GM23338 (cell line): Measurements from ENCODE around the gene REELD1. TPM values are rescaled to one million over a fixed set of nuclear protein-coding genes. Genes with fewer than 3 reads are reported as not detected.

Source experiments
- ATAC-seq: fragments of 200-7000 bp; cut with Tn5 transposase; 3 replicates; pipeline ENCODE4 v1.9.1; 2020
- DNase-seq: peaks from one replicate; pipeline ENCODE4 v3.0.0-alpha.2; 2015; ENCODE audit warnings: low spot score
- H2AFZ ChIP-seq: fragments of 200-600 bp; sonication (generic); 2 replicates; pipeline ENCODE4 v1.8.0; 2016; ENCODE audit warnings: antibody characterized with exemption, mild to moderate bottlenecking, moderate library complexity
- H3F3A ChIP-seq: fragments of 200-600 bp; sonication (generic); replicated peaks from 2 replicates; pipeline ENCODE4 v1.8.0; 2017; ENCODE audit warnings: antibody characterized with exemption, mixed run types, low read depth
- H3K27ac ChIP-seq: fragments of 200-600 bp; sonication (generic); 2 replicates; pipeline ENCODE4 v1.6.1; 2016; ENCODE audit warnings: low read depth
- H3K27me3 ChIP-seq: fragments of 200-600 bp; sonication (generic); 2 replicates; pipeline ENCODE4 v1.8.0; 2016; ENCODE audit warnings: mild to moderate bottlenecking, mixed run types, moderate library complexity; ENCODE audit not compliant: insufficient read depth
- H3K36me3 ChIP-seq: fragments of 200-600 bp; sonication (generic); 2 replicates; pipeline ENCODE4 v1.8.0; 2016; ENCODE audit warnings: mild to moderate bottlenecking; ENCODE audit not compliant: insufficient read depth
- H3K4me1 ChIP-seq: fragments of 200-600 bp; sonication (generic); 2 replicates; pipeline ENCODE4 v1.8.0; 2016; ENCODE audit warnings: mild to moderate bottlenecking, moderate library complexity; ENCODE audit not compliant: insufficient read depth
- H3K4me2 ChIP-seq: fragments of 200-600 bp; sonication (generic); 2 replicates; pipeline ENCODE4 v1.7.1; 2017; ENCODE audit warnings: mixed run types
- H3K4me3 ChIP-seq: fragments of 200-600 bp; sonication (generic); 2 replicates; pipeline ENCODE4 v1.6.1; 2016; ENCODE audit warnings: mixed run types
- H3K79me2 ChIP-seq: fragments of 200-600 bp; sonication (generic); replicated peaks from 2 replicates; pipeline ENCODE4 v1.8.0; 2017; ENCODE audit warnings: mild to moderate bottlenecking; ENCODE audit not compliant: insufficient read depth
- H3K9me2 ChIP-seq: fragments of 200-600 bp; sonication (generic); 2 replicates; pipeline ENCODE4 v1.8.0; 2017; ENCODE audit not compliant: insufficient read depth
- H4K20me1 ChIP-seq: fragments of 200-600 bp; sonication (generic); replicated peaks from 2 replicates; pipeline ENCODE4 v1.8.0; 2017; ENCODE audit warnings: mild to moderate bottlenecking; ENCODE audit not compliant: insufficient read depth
- H3K27ac Mint-ChIP-seq: 2 replicates; pipeline ENCODE4 v1.8.0; 2020; ENCODE audit warnings: inconsistent platforms, mild to moderate bottlenecking, moderate library complexity, mixed read lengths
- H3K27me3 Mint-ChIP-seq: 3 replicates; pipeline ENCODE4 v1.8.0; 2022; ENCODE audit warnings: low read depth, mild to moderate bottlenecking, moderate library complexity, mixed read lengths, inconsistent platforms; ENCODE audit not compliant: insufficient read depth, poor library complexity
- H3K36me3 Mint-ChIP-seq: 3 replicates; pipeline ENCODE4 v1.8.0; 2021; ENCODE audit warnings: low read depth, mild to moderate bottlenecking, inconsistent platforms, moderate library complexity, mixed read lengths
- H3K4me1 Mint-ChIP-seq: 3 replicates; pipeline ENCODE4 v1.8.0; 2020; ENCODE audit warnings: mild to moderate bottlenecking, inconsistent platforms, mixed read lengths
- H3K4me3 Mint-ChIP-seq: 3 replicates; pipeline ENCODE4 v1.8.0; 2021; ENCODE audit warnings: moderate library complexity, mild to moderate bottlenecking, inconsistent platforms, mixed read lengths
- H3K9me3 Mint-ChIP-seq: 3 replicates; pipeline ENCODE4 v1.8.0; 2020; ENCODE audit warnings: moderate library complexity, mild to moderate bottlenecking, inconsistent platforms, mixed read lengths
- CREB1 ChIP-seq: fragments of 250-450 bp; sonication (Bioruptor Pico); IDR thresholded peaks from 2 replicates; pipeline ENCODE4 v1.5.0; 2020; ENCODE audit warnings: low read depth, mild to moderate bottlenecking, moderate library complexity
- CTCF ChIP-seq, 2 experiments: fragments of 200-600 bp in 1 of 2; sonication (generic) in 1 of 2; conservative IDR thresholded peaks; 2 replicates each; pipeline versions ENCODE4 v1.5.1 to v1.6.1; 2016 to 2017; ENCODE audit warnings: antibody characterized with exemption in 2 of 2, low read depth in 2 of 2, mild to moderate bottlenecking in 2 of 2, moderate library complexity in 1 of 2
- ETS1 ChIP-seq: IDR thresholded peaks from 2 replicates; pipeline ENCODE4 v1.6.1; 2016; ENCODE audit warnings: antibody characterized with exemption
- EZH2 ChIP-seq: fragments of 200-600 bp; sonication (generic); IDR thresholded peaks from one replicate; pipeline ENCODE4 v1.8.0; 2017; ENCODE audit warnings: antibody characterized with exemption, mild to moderate bottlenecking, low read depth; ENCODE audit not compliant: unreplicated experiment
- EZH2phosphoT487 ChIP-seq: fragments of 200-600 bp; sonication (generic); IDR thresholded peaks from one replicate; pipeline ENCODE4 v1.8.1; 2018; ENCODE audit warnings: antibody characterized with exemption; ENCODE audit not compliant: unreplicated experiment
- JUNB ChIP-seq: IDR thresholded peaks from one replicate; pipeline ENCODE4 v1.6.1; 2016; ENCODE audit warnings: antibody characterized with exemption; ENCODE audit not compliant: unreplicated experiment
- NANOG ChIP-seq: IDR thresholded peaks from 2 replicates; pipeline ENCODE4 v1.6.1; 2016; ENCODE audit warnings: antibody characterized with exemption, borderline replicate concordance
- POLR2AphosphoS5 ChIP-seq: IDR thresholded peaks from 2 replicates; pipeline ENCODE4 v1.6.1; 2016; ENCODE audit warnings: antibody characterized with exemption, low read depth
- REST ChIP-seq: IDR thresholded peaks from one replicate; pipeline ENCODE4 v1.6.1; 2018; ENCODE audit warnings: antibody characterized with exemption; ENCODE audit not compliant: unreplicated experiment
- STAT1 ChIP-seq: IDR thresholded peaks from one replicate; pipeline ENCODE4 v1.6.1; 2016; ENCODE audit warnings: antibody characterized with exemption; ENCODE audit not compliant: unreplicated experiment
- ZNF114 ChIP-seq: fragments of 250-450 bp; sonication (Bioruptor Pico); IDR thresholded peaks from 2 replicates; pipeline ENCODE4 v1.5.0; 2020; ENCODE audit warnings: mild to moderate bottlenecking, moderate library complexity
- ZNF331 ChIP-seq: fragments of 250-450 bp; sonication (Bioruptor Pico); IDR thresholded peaks from 2 replicates; pipeline ENCODE4 v1.5.0; 2020; ENCODE audit warnings: low read depth, mild to moderate bottlenecking, moderate library complexity
- ZNF462 ChIP-seq: fragments of 250-450 bp; sonication (Bioruptor Pico); IDR thresholded peaks from 2 replicates; pipeline ENCODE4 v1.5.0; 2020; ENCODE audit warnings: mild to moderate bottlenecking, moderate library complexity
- polyA plus RNA-seq: library from polyadenylated mRNA; unstranded; fragments of >200 nt; fragmentation: Nextera tagmentation; extraction: Ambion mirVana; gene quantifications from 2 replicates; pipeline ENCODE4 v1.2.1, GENCODE V29; 2016
- total RNA-seq: library from RNA; depleted of rRNA; stranded (reverse); fragments of >200 nt; shearing (Covaris generic); gene quantifications from 2 replicates; pipeline ENCODE4 v1.2.3, GENCODE V29; 2014

REELD1 gene
- total and polyA plus RNA-seq, 2 experiments from 2014 or later = 0.19 TPM; not detected in 1

- H2AFZ ChIP-seq = no peak overlapping the region
- no peak overlapping the region for H3K4me3 Mint-ChIP-seq
These were observed 54.9 kb downstream of the REELD1 start for GRCh38 chr4:146269228-146269653.

More at GRCh38 chr4:146269228-146269653, 54.9 kb downstream of the REELD1 start:
- no peaks in the 10 kb centered on the region for H3K9me2 ChIP-seq
- H3K36me3 Mint-ChIP-seq = no peaks in the 10 kb centered on the region
- H3K4me1 Mint-ChIP-seq = peaks cover 10% of the 10 kb centered on the region
- H3F3A ChIP-seq = no peaks in the 10 kb centered on the region
- H3K27ac Mint-ChIP-seq = no peak overlapping the region
- DNase-seq (no peak), ATAC-seq (no peak)
- H3K27ac ChIP-seq = no peak overlapping the region
- no peaks in the 10 kb centered on the region for H4K20me1 ChIP-seq
- no peak for TF ChIP-seq ZNF462 (CRISPR knock-in tag)
- TF ChIP-seq EZH2phosphoT487 = no peak
- no peak for TF ChIP-seq EZH2
- TF ChIP-seq ETS1 = no peak
- no peak for TF ChIP-seq POLR2AphosphoS5
- no peak for TF ChIP-seq NANOG
- no peak for TF ChIP-seq JUNB
- no peak for TF ChIP-seq REST
- TF ChIP-seq STAT1 = no peak
- TF ChIP-seq CTCF (conservative IDR thresholded peaks at IDR 0.05; ENCODE audit: low read depth in 2 of 2) = no peak
- no peak for TF ChIP-seq ZNF331 (CRISPR knock-in tag)
- TF ChIP-seq ZNF114 = no peak
- no peak for TF ChIP-seq CREB1 (CRISPR knock-in tag)
- no peak overlapping the region for H3K4me2 ChIP-seq
- no peaks in the 10 kb centered on the region for H3K27me3 ChIP-seq
- no peak overlapping the region for H3K4me3 ChIP-seq
- peaks cover 21% of the 10 kb centered on the region for H3K4me1 ChIP-seq
- no peaks in the 10 kb centered on the region for H3K36me3 ChIP-seq
- no peaks in the 10 kb centered on the region for H3K79me2 ChIP-seq
- H3K27me3 Mint-ChIP-seq = no peaks in the 10 kb centered on the region
- H3K9me3 Mint-ChIP-seq = no peaks in the 10 kb centered on the region
